Lower lobe of right lung (tissue), 2 donors: Measurements from ENCODE around the gene TRANK1. TPM values are rescaled to one million over a fixed set of nuclear protein-coding genes. Genes with fewer than 3 reads are reported as not detected.
A peak's percentile ranks its signal among the peaks of the same experiment; 100 is the strongest.

ENCODE experiments used
- ATAC-seq, 2 donors: fragments of 200-7000 bp; cut with Tn5 transposase; one replicate each; pipeline ENCODE4 v1.9.1; 2020 to 2022; ENCODE audit warnings: mild to moderate bottlenecking in 2 of 2, moderate library complexity in 2 of 2
- DNase-seq: peaks from one replicate; pipeline ENCODE4 v3.0.0-alpha.2; 2020
- H3K27ac ChIP-seq: fragments of 200-600 bp; one replicate; pipeline ENCODE4 v1.8.0; 2022
- H3K27me3 ChIP-seq: fragments of 200-600 bp; one replicate; pipeline ENCODE4 v1.8.0; 2022; ENCODE audit warnings: low read depth
- H3K36me3 ChIP-seq: fragments of 200-600 bp; one replicate; pipeline ENCODE4 v1.8.0; 2022; ENCODE audit warnings: mild to moderate bottlenecking
- H3K4me1 ChIP-seq: fragments of 200-600 bp; one replicate; pipeline ENCODE4 v1.8.0; 2022
- H3K4me3 ChIP-seq: fragments of 200-600 bp; one replicate; pipeline ENCODE4 v1.8.0; 2022; ENCODE audit warnings: mild to moderate bottlenecking
- H3K9me3 ChIP-seq: fragments of 200-600 bp; one replicate; pipeline ENCODE4 v1.8.0; 2022
- CTCF ChIP-seq: fragments of 200-600 bp; IDR thresholded peaks from one replicate; pipeline ENCODE4 v1.8.0; 2022; ENCODE audit warnings: antibody characterized with exemption, mild to moderate bottlenecking
- intact Hi-C: fragments of 100-400 bp; cut with DNase I; formaldehyde crosslinking; loops from one replicate; pipeline ENCODE4 v1.11.0; 2022
- total RNA-seq: library from RNA; stranded (reverse); fragmentation: NEBNext Ultra II Directional; extraction: Animal tissue kit (Norgen Biotek cat#: 25700); gene quantifications from one replicate; pipeline ENCODE4 v1.2.1, GENCODE V29; 2021
- donor health status: DM: no; HTN: yes; CAD: no; lungs with severe emphysema.

The TRANK1 gene
- total RNA-seq, 1 donor from 2014 or later = 36.9 TPM

- DNase-seq = no peak
- Histone ChIP-seq H3K4me3 (no peak overlapping the region), H3K9me3 (no peaks in the 10 kb centered on the region), H3K36me3 (no peaks in the 10 kb centered on the region), H3K4me1 (no peaks in the 10 kb centered on the region), H3K27me3 (no peaks in the 10 kb centered on the region), H3K27ac (no peak overlapping the region)
- no peak for TF ChIP-seq CTCF
- ATAC-seq = no peak
- intact Hi-C loops = no loop called here
These were observed 16.6 kb downstream of the TRANK1 start for GRCh38 chr3:36928220-36928619.

GRCh38 chr3:36926292-36926897 lies 18.5 kb downstream of the TRANK1 start:
- H3K36me3 ChIP-seq = no peaks in the 10 kb centered on the region
- no peaks in the 10 kb centered on the region for H3K27me3 ChIP-seq
- TF ChIP-seq CTCF = no peak
- no peaks in the 10 kb centered on the region for H3K4me1 ChIP-seq
- intact Hi-C loops = no loop called here
- H3K27ac ChIP-seq = no peak overlapping the region
- no peaks in the 10 kb centered on the region for H3K9me3 ChIP-seq
- no peak for DNase-seq
- ATAC-seq = no peak
- H3K4me3 ChIP-seq = no peak overlapping the region

- intact Hi-C loops = no loop called here
- DNase-seq = no peak
- H3K4me3 ChIP-seq = no peak overlapping the region
- H3K27me3 ChIP-seq = no peaks in the 10 kb centered on the region
- H3K4me1 ChIP-seq = peaks cover 5% of the 10 kb centered on the region
- H3K9me3 ChIP-seq = no peaks in the 10 kb centered on the region
- no peak overlapping the region for H3K27ac ChIP-seq
- H3K36me3 ChIP-seq = no peaks in the 10 kb centered on the region
- ATAC-seq = no peak
- TF ChIP-seq CTCF = no peak
These were observed 19.9 kb downstream of the TRANK1 start for GRCh38 chr3:36924744-36925521.

GRCh38 chr3:36923981-36924743 lies 20.7 kb downstream of the TRANK1 start:
- intact Hi-C loops = no loop called here
- DNase-seq = no peak
- no peaks in the 10 kb centered on the region for H3K9me3 ChIP-seq
- no peaks in the 10 kb centered on the region for H3K27me3 ChIP-seq
- no peaks in the 10 kb centered on the region for H3K36me3 ChIP-seq
- TF ChIP-seq CTCF = no peak
- H3K27ac ChIP-seq = no peak overlapping the region
- peaks cover 11% of the 10 kb centered on the region for H3K4me1 ChIP-seq
- peak in 1 of 2 donors; percentile 25 for ATAC-seq
- no peak overlapping the region for H3K4me3 ChIP-seq

GRCh38 chr3:36923523-36923943 lies 21.3 kb downstream of the TRANK1 start:
- intact Hi-C loops = no loop called here
- peak; percentile 36 to 57 for ATAC-seq

More at GRCh38 chr3:36923523-36923943, 21.3 kb downstream of the TRANK1 start:
- no peak overlapping the region for H3K4me3 ChIP-seq
- H3K36me3 ChIP-seq = no peaks in the 10 kb centered on the region
- no peaks in the 10 kb centered on the region for H3K9me3 ChIP-seq
- no peaks in the 10 kb centered on the region for H3K27me3 ChIP-seq
- H3K4me1 ChIP-seq = peaks cover 11% of the 10 kb centered on the region
- no peak for DNase-seq
- H3K27ac ChIP-seq = no peak overlapping the region
- TF ChIP-seq CTCF = no peak
